C4-2B (cell line): ENCODE measurements around the gene MAP3K5.

Source experiments
- H3K27ac ChIP-seq: fragments of 450-650 bp; 2 replicates; pipeline ENCODE4 v1.5.1; 2017
- CTCF ChIP-seq: fragments of 450-650 bp; conservative IDR thresholded peaks from 2 replicates; pipeline ENCODE4 v1.5.1; 2017; ENCODE audit warnings: mild to moderate bottlenecking
- ZFX ChIP-seq: fragments of 450-650 bp; IDR thresholded peaks from 2 replicates; pipeline ENCODE4 v1.6.1; 2017

Gene MAP3K5

GRCh38 chr6:136529710-136530109 lies 262.6 kb downstream of the MAP3K5 start:
- TF ChIP-seq CTCF (no peak), ZFX (no peak)
- no peak overlapping the region for H3K27ac ChIP-seq

- no peak overlapping the region for H3K27ac ChIP-seq
- TF ChIP-seq CTCF (no peak), ZFX (no peak)
Measured at GRCh38 chr6:136528477-136528876, 263.8 kb downstream of the MAP3K5 start.

GRCh38 chr6:136527831-136528230 lies 264.4 kb downstream of the MAP3K5 start:
- no peak overlapping the region for H3K27ac ChIP-seq
- TF ChIP-seq ZFX (no peak), CTCF (no peak)

- no peak for TF ChIP-seq CTCF
- no peak for TF ChIP-seq ZFX
Measured at GRCh38 chr6:136526937-136527336, 265.3 kb downstream of the MAP3K5 start.

GRCh38 chr6:136526196-136526930 lies 265.9 kb downstream of the MAP3K5 start:
- no peak for TF ChIP-seq CTCF
- no peak for TF ChIP-seq ZFX
- H3K27ac ChIP-seq, result no peak overlapping the region

More at GRCh38 chr6:136526937-136527336, 265.3 kb downstream of the MAP3K5 start:
- no peak overlapping the region for H3K27ac ChIP-seq

- H3K27ac ChIP-seq, result no peak overlapping the region
- no peak for TF ChIP-seq CTCF
- TF ChIP-seq ZFX, result no peak
Measured at GRCh38 chr6:136525586-136526195, 266.6 kb downstream of the MAP3K5 start.

- H3K27ac ChIP-seq, result no peak overlapping the region
- TF ChIP-seq ZFX, result no peak
Measured at GRCh38 chr6:136524936-136525413, 267.3 kb downstream of the MAP3K5 start.
